ENCODE measurements around the gene SPDL1. TPM values are rescaled to one million over a fixed set of nuclear protein-coding genes. Genes with fewer than 3 reads are reported as not detected.

SPDL1 gene
- total RNA-seq, 2 donors from 2014 or later: 1.9 to 6.8 TPM

GRCh38 chr5:169590602-169591001 lies 7.0 kb downstream of the SPDL1 start:
- ATAC-seq (ENCODE audit: insufficient number of reproducible peaks, low FRiP score, low read depth) (no peak), DNase-seq (ENCODE audit: low spot score) (no peak)
- no peaks in the 10 kb centered on the region for H3K9me3 ChIP-seq
- H3K36me3 ChIP-seq: peaks cover 17% of the 10 kb centered on the region
- H3K4me3 ChIP-seq: no peak overlapping the region
- no peaks in the 10 kb centered on the region for H3K4me1 ChIP-seq (ENCODE audit: control insufficient read depth in 1 of 2, low read depth in 2 of 2)
- TF ChIP-seq CTCF (IDR thresholded peaks at IDR 0.05): no peak
- no peak overlapping the region for H3K27ac ChIP-seq
- no peaks in the 10 kb centered on the region for H3K27me3 ChIP-seq (replicated peaks; ENCODE audit: insufficient read depth)

- H3K27me3 ChIP-seq (replicated peaks; ENCODE audit: insufficient read depth): no peaks in the 10 kb centered on the region
- peaks cover 17% of the 10 kb centered on the region for H3K36me3 ChIP-seq
- no peak overlapping the region for H3K27ac ChIP-seq
- H3K4me3 ChIP-seq: no peak overlapping the region
- no peak for TF ChIP-seq CTCF (IDR thresholded peaks at IDR 0.05)
- ATAC-seq (ENCODE audit: insufficient number of reproducible peaks, low FRiP score, low read depth) (no peak), DNase-seq (ENCODE audit: low spot score) (no peak)
- H3K4me1 ChIP-seq (ENCODE audit: control insufficient read depth in 1 of 2, low read depth in 2 of 2): no peaks in the 10 kb centered on the region
- H3K9me3 ChIP-seq: no peaks in the 10 kb centered on the region
Measured at GRCh38 chr5:169591636-169592035, 8.1 kb downstream of the SPDL1 start.

GRCh38 chr5:169592937-169593650 lies 9.5 kb downstream of the SPDL1 start:
- Histone ChIP-seq H3K9me3 (no peaks in the 10 kb centered on the region), H3K27ac (no peak overlapping the region), H3K27me3 (replicated peaks; ENCODE audit: insufficient read depth) (no peaks in the 10 kb centered on the region), H3K4me3 (no peak overlapping the region), H3K36me3 (peaks cover 19% of the 10 kb centered on the region), H3K4me1 (ENCODE audit: control insufficient read depth in 1 of 2, low read depth in 2 of 2) (no peaks in the 10 kb centered on the region)
- ATAC-seq (ENCODE audit: insufficient number of reproducible peaks, low FRiP score, low read depth) (no peak), DNase-seq (ENCODE audit: low spot score) (no peak)
- TF ChIP-seq CTCF (IDR thresholded peaks at IDR 0.05): no peak

- H3K36me3 ChIP-seq: peaks cover 23% of the 10 kb centered on the region
- ATAC-seq (ENCODE audit: insufficient number of reproducible peaks, low FRiP score, low read depth): no peak
- H3K4me1 ChIP-seq (ENCODE audit: control insufficient read depth in 1 of 2, low read depth in 2 of 2): no peaks in the 10 kb centered on the region
- no peak for DNase-seq (ENCODE audit: low spot score)
- H3K27me3 ChIP-seq (replicated peaks; ENCODE audit: insufficient read depth): no peaks in the 10 kb centered on the region
- H3K27ac ChIP-seq: no peak overlapping the region
- TF ChIP-seq CTCF (IDR thresholded peaks at IDR 0.05): no peak
- no peaks in the 10 kb centered on the region for H3K9me3 ChIP-seq
- H3K4me3 ChIP-seq: no peak overlapping the region
Measured at GRCh38 chr5:169595172-169595820, 11.7 kb downstream of the SPDL1 start.

- Histone ChIP-seq H3K27ac (no peak overlapping the region), H3K4me3 (no peak overlapping the region), H3K27me3 (replicated peaks; ENCODE audit: insufficient read depth) (no peaks in the 10 kb centered on the region), H3K9me3 (no peaks in the 10 kb centered on the region), H3K4me1 (ENCODE audit: control insufficient read depth in 1 of 2, low read depth in 2 of 2) (no peaks in the 10 kb centered on the region), H3K36me3 (peaks cover 7% of the 10 kb centered on the region)
- no peak for ATAC-seq (ENCODE audit: insufficient number of reproducible peaks, low FRiP score, low read depth)
- no peak for TF ChIP-seq CTCF (IDR thresholded peaks at IDR 0.05)
- no peak for DNase-seq (ENCODE audit: low spot score)
Measured at GRCh38 chr5:169599451-169599850, 15.9 kb downstream of the SPDL1 start.

Data from thoracic aorta (tissue), 2 donors.